Measurements from ENCODE around the gene SQOR. TPM values are rescaled to one million over a fixed set of nuclear protein-coding genes. Genes with fewer than 3 reads are reported as not detected.
A peak's percentile ranks its signal among the peaks of the same experiment; 100 is the strongest.

The SQOR gene
- total RNA-seq (24.3 and 25.6 TPM in 2 replicates), polyA plus RNA-seq (25.2 and 29.1 TPM in 2 replicates), polyA minus RNA-seq (40.9 and 46.3 TPM in 2 replicates)
- total RNA-seq (2013), result 43.0 TPM

DNA sequence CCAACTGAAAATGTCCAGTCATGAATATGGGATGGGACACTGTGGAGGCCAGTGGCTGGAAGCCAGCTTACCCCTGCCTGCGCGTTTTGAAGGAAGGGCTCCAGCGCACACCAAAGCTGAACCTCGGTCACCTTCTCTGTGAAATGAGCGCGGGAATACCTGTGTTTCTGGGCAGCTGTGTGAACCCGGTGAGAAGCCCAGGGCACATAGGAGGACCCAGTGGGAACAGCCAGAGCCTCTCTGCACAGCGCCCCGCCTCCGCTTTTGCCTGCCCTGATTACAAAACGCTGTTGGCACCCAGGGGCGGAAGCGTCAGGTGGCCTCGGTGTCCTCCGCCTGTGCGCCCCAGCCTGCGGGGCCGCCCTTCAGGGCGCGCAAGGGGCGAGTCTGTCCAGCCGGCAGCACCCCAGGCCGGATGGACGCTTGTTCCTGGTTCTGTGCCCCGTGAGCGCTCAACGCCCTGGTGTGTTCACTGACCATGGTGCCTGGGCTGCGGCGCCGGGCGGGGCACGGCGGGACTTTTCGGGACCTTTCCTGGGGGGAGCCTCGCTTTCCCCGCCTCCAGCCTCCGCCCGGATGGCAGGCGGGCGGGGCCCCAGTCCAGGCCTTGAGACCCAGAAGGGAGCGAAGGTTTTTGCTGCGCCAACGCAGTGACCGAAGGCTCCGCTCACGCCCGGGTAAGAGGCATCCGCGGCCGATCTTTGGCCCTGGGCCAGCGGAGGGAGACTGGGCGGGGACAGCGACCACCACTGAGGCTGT lies at the start of gene SQOR:
Gene SQOR, plus strand, starts transcription at position 598 of the 759 bp plus-strand sequence. CDS start 23,895 bp downstream, outside the sequence.
- H3K27me3 ChIP-seq (replicated peaks in 1 of 4; ENCODE audit: control extremely low read depth in 1 of 4, control insufficient read depth in 3 of 4, insufficient read depth in 4 of 4, low read length in 3 of 4), result no peaks in the 10 kb centered on the region
- H3K4me1 ChIP-seq (ENCODE audit: control insufficient read depth in 2 of 2, insufficient read depth in 2 of 2, low read length in 2 of 2), result peaks cover 30 to 36% of the 10 kb centered on the region in 2 donors
- no peaks in the 10 kb centered on the region for H3K9me3 Mint-ChIP-seq (ENCODE audit: insufficient read depth)
- peaks cover 29% of the 10 kb centered on the region for H3K79me2 ChIP-seq (ENCODE audit: control insufficient read depth, insufficient read depth, low read length)
- POLR2A ChIA-PET, result interaction anchor here (0.6 to 2.0 kb wide), 2 partner anchors 47 to 230 kb away, joined by 3 to 9 read pairs; partner anchors contain the start of gene BLOC1S6
- no peaks in the 10 kb centered on the region for H4K20me1 ChIP-seq (ENCODE audit: control insufficient read depth, insufficient read depth, low read length, poor library complexity, severe bottlenecking)
- TF ChIP-seq, protein P1, sequence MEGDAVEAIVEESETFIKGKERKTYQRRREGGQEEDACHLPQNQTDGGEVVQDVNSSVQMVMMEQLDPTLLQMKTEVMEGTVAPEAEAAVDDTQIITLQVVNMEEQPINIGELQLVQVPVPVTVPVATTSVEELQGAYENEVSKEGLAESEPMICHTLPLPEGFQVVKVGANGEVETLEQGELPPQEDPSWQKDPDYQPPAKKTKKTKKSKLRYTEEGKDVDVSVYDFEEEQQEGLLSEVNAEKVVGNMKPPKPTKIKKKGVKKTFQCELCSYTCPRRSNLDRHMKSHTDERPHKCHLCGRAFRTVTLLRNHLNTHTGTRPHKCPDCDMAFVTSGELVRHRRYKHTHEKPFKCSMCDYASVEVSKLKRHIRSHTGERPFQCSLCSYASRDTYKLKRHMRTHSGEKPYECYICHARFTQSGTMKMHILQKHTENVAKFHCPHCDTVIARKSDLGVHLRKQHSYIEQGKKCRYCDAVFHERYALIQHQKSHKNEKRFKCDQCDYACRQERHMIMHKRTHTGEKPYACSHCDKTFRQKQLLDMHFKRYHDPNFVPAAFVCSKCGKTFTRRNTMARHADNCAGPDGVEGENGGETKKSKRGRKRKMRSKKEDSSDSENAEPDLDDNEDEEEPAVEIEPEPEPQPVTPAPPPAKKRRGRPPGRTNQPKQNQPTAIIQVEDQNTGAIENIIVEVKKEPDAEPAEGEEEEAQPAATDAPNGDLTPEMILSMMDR (IDR thresholded peaks at IDR 0.05), result no peak
- no peak for TF ChIP-seq EZH2 (IDR thresholded peaks at IDR 0.05; ENCODE audit: borderline replicate concordance, insufficient read depth, low read depth, low read length, poor library complexity, severe bottlenecking)
- peak within 1 kb of the TSS; percentile 93 for H2AFZ ChIP-seq (ENCODE audit: insufficient read depth, low read depth, low read length, poor library complexity, severe bottlenecking)
- peaks cover 0 to 3% of the 10 kb centered on the region in 2 experiments for H3K36me3 ChIP-seq (replicated peaks in 1 of 2; ENCODE audit: control extremely low read depth in 1 of 2, control insufficient read depth in 1 of 2, extremely low read depth in 1 of 2, insufficient read depth in 2 of 2, low read length in 1 of 2)
- peak; percentile 79 for DNase-seq
- H3K4me3 ChIP-seq (ENCODE audit: control extremely low read depth in 1 of 5, extremely low read depth in 1 of 5, insufficient read depth in 1 of 5, low read depth in 2 of 5, low read length in 4 of 5), result peak within 1 kb of the TSS; percentile 81 to 91 (median 86)
- H3K27ac ChIP-seq (ENCODE audit: low read length in 2 of 2), result peak within 1 kb of the TSS; percentile 69 to 78
- peaks cover 0 to 2% (median 1%) of the 10 kb centered on the region in 3 donors for H3K9me3 ChIP-seq (ENCODE audit: control extremely low read depth in 1 of 3, control insufficient read depth in 2 of 3, insufficient read depth in 1 of 3, low read length in 2 of 3)
- CTCF ChIA-PET, result interaction anchor here (0.6 to 2.4 kb wide), 9 partner anchors 10 to 440 kb away, joined by 3 to 12 read pairs (median 5); a partner anchor contains a TSS
- peak within 1 kb of the TSS; percentile 85 for H3K4me2 ChIP-seq (replicated peaks; ENCODE audit: low read depth, low read length, poor library complexity, severe bottlenecking)
- H3K27me3 Mint-ChIP-seq, result no peaks in the 10 kb centered on the region
- peaks cover 39% of the 10 kb centered on the region for H3K4me1 Mint-ChIP-seq
- 2% methylated on average over 53 of the region's 53 CpGs for WGBS (ENCODE audit: insufficient coverage)
- H3K9ac ChIP-seq (ENCODE audit: low read length), result peak within 1 kb of the TSS; percentile 73
- peak within 1 kb of the TSS; percentile 99 for H3K4me3 Mint-ChIP-seq
- intact Hi-C loops (cut with micrococcal nuclease), result loop anchor here (1.0 to 2.0 kb wide), 3 partner anchors 47 to 112 kb away; partner anchors contain the start of genes BLOC1S6 and SLC30A4
- H3K27ac Mint-ChIP-seq, result peak within 1 kb of the TSS; percentile 97
- peak; percentile 74 for ATAC-seq (ENCODE audit: low read depth)
